Bone marrow (tissue), 2 donors: ENCODE results near the gene ARAF.

Source experiments
- DNase-seq, 2 donors: peaks; one replicate each; lab custom pipeline; 2025; lab: John Stamatoyannopoulos, UW

The ARAF gene

DNA sequence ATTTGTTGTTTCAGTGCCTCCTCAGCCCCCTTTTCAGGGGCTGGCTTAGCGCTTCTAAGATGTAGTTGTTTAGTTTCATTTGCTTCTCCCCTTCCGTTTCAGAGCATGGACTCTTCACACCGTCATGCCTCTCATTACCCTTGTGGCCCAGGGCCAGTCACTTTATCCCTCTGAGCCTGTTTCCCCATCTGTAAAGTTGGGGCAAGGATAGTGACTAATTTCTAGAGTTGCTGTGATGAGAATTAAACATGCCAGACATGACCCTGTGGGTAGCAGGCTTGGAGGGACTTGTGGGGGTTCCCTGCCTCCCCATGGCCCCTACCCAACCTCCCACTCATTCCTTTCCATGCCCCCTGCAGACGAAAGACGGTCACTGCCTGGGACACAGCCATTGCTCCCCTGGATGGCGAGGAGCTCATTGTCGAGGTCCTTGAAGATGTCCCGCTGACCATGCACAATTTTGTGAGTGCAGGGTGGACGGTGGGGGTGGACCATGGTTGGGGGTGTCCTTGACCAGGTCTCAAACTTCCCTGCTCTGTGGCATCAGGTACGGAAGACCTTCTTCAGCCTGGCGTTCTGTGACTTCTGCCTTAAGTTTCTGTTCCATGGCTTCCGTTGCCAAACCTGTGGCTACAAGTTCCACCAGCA, 3.6 kb downstream of the ARAF start:
- DNase-seq = no peak

DNA sequence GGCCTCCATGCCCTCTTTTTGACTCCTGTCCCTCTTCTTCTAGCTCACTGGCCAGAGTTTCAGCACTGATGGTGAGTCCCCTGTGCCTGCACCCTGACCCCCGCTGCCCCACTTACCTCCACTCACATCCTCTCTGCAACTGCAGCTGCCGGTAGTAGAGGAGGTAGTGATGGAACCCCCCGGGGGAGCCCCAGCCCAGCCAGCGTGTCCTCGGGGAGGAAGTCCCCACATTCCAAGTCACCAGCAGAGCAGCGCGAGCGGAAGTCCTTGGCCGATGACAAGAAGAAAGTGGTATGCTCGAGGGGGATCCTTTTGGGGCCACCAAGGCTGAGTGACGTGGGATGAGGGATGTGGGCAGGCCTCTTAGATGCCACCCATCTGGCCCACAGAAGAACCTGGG, 5.8 kb downstream of the ARAF start:
- DNase-seq = no peak

DNA sequence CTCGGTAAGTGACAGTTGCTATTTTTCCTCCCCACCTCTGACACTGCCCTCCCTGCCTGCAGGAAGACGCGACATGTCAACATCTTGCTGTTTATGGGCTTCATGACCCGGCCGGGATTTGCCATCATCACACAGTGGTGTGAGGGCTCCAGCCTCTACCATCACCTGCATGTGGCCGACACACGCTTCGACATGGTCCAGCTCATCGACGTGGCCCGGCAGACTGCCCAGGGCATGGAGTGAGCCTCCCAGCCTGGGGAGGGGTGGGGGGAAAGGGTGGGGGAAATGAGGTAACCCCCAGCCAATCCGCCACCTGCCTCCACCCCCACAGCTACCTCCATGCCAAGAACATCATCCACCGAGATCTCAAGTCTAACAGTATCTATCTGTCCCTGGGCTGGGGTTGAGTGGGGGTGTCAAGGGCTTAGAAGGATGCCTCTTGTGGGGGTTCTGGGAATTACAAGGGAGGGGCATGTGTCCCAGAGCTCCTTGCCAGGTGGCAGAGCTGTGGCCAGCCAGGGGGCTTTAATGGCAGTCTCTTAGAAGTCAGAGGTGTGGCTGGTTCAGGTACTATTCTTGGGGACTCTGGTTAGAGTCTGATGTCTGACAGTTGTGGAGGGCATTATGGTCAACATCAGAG, 7.8 kb downstream of the ARAF start:
- DNase-seq = peak in 1 of 2 donors; percentile 0

DNA sequence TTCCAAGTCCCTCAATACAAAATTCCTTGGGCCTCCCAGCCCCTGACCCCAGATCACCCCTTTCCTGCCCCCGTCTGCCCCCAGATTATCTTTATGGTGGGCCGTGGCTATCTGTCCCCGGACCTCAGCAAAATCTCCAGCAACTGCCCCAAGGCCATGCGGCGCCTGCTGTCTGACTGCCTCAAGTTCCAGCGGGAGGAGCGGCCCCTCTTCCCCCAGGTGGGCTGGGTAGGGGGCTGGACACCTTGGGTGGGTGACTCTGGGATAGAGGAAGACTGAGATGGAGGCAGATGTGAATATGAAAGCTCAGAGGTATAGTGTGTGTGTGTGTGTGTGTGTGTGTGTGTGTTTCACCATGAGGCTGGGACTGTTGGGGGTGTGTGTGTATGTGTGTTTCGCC, 9.8 kb downstream of the ARAF start:
- no peak for DNase-seq

DNA sequence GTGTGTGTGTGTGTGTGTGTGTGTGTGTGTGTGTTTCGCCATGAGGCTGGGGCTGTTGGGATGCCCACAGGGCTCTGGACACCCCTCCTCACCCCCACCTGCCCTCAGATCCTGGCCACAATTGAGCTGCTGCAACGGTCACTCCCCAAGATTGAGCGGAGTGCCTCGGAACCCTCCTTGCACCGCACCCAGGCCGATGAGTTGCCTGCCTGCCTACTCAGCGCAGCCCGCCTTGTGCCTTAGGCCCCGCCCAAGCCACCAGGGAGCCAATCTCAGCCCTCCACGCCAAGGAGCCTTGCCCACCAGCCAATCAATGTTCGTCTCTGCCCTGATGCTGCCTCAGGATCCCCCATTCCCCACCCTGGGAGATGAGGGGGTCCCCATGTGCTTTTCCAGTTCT, 10.2 kb downstream of the ARAF start:
- DNase-seq = no peak

DNA sequence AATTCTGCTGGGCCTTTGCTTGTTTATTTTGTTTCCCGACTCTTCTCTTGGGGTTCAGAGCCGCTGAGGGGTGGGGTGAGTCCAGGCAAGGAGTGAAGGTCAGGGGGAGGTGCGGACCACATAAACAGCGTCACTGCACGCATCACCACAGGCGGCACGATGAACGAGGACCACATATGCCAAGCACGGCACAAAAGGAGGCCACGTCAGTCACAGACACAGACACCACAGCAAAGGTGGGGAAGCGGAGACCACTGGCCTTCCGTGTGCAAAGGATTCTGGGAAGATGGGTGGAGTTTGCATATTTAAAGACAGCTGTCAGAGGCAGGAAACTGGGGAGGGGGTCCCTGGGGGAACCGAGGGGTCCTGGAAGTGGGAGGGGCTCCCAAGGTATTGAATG, 10.9 kb downstream of the ARAF start:
- DNase-seq = no peak

DNA sequence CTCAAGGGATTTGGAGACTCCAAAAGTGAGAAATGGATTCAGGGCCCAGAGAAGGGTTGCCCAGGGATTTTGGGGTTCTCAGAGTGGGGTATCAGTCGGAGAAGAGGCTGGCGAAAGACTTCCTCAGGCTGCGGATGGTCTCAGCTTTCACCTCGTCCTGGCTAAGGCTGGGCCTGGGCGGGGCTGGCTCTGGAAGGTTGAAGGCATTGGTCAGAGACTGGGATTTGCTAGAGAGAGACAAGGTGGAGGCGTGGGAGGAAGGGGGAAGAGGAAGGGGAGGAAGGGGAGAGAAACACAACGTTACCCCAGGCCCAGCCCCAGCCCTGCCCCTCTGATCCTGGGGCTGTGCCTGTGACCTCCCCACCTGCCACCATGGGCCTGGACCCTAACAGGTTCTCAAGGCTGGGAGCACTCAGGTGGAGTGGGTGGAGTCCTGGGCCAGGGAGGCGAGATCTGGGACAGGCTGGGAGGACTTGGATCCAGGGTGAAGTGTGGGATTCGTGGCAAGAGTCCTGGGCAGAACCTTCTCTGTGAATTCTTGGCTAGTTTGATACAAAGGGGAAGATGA, 11.9 kb downstream of the ARAF start:
- DNase-seq = no peak

DNA sequence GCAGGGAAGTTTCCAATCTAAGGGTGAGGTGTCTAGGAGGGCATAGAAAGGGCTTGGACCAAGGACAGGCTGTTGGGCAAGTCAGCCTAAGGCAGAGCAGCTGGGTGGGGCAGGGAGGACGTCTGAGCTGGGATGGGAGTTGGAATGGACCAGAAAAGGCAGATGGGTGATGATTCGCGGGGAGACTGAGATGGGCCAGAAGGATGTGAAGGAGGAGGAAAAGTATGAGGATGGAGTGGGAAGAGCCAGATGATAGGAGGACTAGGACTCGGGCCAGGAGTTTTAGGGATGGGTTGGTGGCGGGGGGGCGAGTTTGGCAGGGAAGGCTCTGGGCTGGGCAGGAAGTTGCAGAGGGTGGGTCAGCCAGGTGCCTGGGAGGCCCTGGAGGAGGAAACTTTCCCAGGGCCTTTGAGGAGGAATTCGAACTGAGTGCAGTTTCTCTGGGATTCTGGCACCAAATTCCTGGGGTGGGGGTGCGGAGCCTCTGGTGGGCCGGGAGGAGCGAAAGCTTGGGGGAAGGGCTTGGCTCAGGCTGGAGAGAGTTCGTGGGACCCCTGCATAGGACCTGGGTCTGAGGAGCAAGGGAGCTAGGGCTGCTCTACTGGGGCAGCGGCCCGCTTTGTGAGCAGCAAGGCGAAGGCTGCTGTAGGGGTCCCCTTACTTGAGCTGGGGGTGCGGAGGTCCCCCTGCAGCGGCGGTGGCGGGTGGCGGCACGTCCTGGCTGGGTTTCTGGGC, 12.5 kb downstream of the ARAF start:
- DNase-seq = no peak

DNA sequence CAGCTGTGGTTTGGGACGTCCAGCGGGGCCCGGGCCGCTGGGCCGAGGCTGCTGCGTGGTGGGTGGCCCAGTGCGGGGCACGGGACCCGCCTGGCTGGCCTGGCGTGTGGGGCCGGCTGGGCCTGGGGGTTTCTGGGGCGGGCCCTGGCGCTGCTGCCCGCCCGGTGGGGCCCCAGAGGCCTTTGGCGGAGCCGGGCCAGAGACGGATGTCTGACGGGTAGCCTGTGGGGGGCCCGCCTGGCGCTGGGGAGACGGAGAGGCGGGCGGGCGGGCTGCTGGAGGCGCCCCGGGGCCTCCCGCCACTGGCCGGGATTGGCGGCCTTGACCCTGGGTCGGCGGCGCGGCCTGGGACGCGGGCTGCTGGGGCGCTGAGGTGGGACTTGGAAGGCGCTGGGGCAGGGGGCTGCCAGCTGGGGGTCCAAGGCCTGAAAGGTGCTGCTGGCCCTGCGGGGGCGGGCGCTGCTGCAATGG, 13.1 kb downstream of the ARAF start:
- no peak for DNase-seq

DNA sequence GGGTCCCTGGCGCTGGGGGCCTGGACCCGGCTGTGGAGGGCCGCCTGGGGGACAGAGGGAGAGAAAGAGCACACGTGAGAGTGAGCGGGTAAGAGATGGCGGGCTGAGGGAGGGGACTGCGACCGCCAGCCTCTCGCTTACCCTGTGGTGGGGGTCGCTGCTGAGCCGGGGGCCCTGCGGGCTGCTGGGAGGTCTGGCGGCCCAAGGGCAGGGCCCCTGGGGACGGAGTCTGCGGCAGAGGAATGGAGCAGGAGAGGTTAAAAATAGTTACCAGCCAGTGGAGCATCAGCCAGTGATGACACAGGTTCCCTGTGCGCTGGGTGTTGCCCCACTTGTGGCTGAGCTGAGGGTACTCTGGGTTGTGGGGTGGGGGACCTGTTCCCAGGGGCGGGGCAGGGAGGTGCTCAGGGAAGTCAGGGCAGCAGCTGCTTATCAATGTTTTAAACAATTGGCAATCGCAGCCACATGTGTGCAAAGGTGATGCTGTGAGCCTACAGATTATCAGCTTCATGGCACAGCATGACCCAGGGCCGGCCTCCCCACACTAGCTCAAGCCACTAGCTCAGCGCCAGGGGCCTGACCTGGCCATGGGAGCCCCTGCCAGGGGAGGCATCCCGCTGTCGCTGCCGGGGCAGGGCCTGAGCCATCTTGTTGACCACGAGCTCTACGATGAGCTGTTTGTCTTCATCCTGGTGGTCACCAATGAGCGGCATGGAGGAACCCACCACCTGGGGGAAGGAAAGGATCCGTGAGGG, 13.7 kb downstream of the ARAF start:
- DNase-seq = no peak

DNA sequence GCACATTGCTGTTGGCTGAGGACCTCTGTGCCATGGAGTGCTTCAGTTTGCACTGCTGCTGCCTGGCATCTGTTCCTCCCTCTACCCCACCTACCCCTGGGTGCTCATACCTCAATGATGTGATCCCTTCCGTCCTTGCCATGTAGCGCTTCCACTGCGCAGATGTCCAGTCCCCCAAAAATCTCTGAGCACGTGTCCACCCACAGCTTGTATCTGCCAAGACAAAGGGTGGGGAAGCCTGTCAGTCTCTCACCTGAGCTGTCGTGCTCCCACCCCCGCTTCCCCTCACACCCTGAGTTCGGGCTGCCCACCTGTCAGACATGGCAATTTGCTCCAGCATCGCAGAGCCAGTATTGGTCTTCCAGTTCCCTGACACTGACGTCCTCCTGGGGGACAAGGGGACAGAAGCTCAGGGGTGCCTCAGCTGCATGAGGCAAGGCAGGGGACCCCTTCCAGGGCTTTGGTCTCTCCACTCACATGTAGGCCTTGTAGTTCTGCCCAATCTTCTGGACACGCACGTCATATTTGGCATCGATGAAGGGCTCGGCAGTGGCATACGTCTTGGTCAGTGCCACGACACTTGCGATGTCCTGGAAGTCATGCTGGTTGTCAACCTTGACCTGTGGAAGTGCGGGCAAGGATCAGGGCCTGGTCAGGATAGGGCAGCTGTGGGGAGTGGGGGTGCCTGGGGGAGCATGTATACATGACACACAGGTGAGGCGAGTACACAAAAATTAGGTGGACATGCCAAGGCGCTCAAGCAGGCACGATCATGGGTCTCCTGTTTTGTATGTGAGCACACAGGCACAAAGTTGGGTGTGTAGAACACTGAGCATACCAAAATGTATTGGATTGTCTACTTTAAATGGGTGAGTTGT, 15.3 kb downstream of the ARAF start:
- DNase-seq = no peak

DNA sequence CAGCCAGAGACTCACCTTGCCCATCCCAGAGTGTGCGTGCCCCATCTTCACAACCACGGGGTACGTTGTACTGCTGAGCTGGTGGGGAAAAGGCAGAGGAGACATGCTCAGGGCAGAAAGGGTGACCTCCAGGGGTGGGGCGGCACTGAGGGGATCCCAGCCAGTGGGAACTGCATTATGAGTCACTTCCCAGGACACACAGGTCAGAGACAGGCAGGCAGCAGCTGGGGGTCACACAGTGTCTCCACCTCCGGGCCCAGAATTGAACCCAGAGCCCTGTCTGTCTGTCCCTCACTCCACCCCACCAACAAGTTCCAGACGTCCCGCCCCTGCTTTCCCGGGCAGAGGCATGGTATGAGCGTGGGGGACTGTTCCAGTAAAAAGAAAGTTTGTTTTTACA, 16.4 kb downstream of the ARAF start:
- no peak for DNase-seq

DNA sequence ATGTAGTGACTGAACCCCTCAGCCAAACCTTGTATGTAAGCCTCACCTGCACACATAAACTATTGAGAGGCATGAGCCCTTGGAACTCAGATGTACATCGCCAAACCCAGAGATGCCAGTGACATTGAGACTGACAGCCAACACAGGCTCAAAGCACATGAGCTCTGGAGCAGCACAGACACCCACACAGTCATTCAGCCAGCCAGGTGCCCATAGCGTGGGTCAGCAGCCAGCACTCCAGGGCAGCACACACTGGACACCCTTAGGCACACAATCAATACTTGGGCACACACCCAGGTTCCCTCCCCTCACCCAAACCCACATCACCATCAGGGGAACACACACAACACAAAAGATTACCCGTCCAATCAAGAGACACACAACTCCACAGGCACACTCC, 16.9 kb downstream of the ARAF start:
- no peak for DNase-seq

DNA sequence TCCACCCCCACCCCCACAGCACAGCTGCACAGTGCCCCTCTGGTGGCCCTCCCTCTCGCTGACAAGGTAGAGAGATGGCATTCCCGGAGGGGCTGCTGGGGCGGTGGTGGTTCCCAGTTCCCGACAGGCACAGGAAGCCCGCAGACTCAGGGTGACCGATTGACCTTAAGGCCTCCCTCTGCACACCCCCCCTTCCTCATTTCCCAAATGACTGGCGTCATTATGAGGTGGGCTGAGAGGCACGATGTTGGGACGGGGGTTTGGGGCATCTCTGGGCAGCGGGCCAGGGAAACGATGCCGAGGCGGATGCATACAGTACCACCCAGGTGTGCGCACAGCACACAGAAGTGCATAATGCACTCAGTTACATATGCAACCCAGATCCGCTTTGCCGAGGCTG, 17.7 kb downstream of the ARAF start:
- DNase-seq = no peak

DNA sequence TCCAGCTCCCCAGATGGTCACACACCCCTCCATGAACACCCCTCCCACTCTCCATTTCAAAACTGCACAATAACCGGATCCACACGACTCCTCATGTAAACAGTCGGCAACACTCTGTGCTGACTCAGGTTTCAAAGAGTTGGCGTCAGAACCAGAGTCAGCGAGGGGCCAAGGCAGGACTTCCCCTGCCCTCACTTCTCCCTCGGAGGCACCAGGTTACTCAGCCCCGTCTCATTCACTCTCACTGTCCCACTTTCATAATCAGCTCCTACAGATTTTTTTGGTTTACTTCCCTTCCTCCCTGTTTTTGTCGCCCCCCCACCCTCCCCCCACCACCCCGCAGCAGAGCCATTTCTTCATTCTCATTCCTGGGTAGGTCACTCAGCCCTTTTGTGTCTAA, 18.5 kb downstream of the ARAF start:
- peak in 1 of 2 donors; percentile 10 for DNase-seq

DNA sequence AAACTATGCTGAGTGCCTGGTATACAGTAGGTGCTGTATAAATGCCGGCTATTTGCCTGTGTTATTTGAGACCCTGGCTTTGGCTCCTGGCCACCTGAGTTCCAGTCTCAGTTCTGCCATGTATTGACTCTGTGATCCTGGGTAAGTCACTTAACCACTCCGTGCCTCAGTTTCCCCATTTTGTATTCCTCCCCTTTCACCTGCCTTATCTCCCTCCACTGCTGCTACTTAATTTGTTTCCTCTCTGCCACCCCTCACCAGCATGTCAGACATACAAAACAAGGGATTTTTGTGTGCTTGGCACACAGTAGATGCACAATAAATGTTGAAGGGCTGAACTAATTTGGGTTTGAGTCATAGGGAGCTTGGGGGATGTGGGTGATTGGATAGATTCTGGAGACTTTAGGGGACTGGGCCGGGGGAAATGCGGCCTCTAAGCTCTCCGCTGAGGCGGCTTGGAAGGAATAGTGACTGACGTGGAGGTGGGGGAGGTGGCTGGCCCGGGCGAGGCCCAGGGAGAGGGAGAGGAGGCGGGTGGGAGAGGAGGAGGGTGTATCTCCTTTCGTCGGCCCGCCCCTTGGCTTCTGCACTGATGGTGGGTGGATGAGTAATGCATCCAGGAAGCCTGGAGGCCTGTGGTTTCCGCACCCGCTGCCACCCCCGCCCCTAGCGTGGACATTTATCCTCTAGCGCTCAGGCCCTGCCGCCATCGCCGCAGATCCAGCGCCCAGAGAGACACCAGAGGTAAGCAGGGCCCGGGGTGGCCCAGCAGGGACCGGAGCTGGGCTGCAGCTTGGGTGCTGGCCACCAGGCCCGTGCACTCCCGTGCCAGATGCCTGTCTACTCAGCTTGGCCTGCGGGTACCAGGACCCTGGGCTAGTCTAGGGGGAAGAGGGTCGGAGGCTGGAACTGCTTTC, 21.0 kb downstream of the ARAF start, which contains the start of gene TIMP1:
TIMP1 (plus strand) TSS at position 706 of the 917 bp plus-strand sequence. CDS start 980 bp downstream, outside the sequence.
- peak; percentile 45 to 86 for DNase-seq

DNA sequence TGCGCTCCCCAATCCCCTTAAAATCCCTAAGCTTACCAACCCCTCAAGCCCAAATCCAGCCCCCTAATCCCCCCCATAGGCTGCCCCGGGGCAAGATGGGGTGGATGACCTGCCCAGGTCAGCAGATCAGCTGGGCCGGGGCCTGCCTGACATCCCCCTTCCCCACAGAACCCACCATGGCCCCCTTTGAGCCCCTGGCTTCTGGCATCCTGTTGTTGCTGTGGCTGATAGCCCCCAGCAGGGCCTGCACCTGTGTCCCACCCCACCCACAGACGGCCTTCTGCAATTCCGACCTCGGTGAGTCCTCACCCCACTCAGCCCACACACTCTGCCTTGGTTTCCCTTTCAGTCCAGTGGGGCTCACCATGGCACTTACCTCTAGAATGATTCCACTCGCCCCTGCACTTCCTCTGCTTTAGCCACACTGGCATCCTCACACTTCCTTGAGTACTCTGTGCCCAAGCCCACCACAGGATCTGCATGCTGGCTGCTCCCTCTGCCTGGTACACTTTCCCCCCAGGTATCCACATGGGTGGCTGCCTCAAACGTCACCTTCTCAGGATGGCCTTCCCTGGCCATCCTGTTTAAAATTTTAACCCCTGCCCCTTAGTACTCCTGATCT, 22.3 kb downstream of the ARAF start:
- DNase-seq = no peak

DNA sequence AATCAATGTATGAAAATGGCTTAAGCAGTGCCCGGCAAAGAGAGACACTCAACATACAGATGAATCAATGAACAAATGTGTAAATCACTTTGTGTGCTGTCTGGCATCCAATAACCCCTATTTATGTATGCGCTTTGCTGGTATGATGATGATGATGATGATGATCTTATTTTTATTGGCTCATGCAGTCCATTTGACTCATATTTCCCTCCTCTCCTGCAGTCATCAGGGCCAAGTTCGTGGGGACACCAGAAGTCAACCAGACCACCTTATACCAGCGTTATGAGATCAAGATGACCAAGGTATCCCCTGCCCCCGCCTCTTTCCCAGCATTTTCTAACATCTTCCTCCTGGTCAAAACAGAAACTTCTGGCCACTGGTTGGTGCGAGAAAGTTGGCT, 23.7 kb downstream of the ARAF start:
- no peak for DNase-seq

DNA sequence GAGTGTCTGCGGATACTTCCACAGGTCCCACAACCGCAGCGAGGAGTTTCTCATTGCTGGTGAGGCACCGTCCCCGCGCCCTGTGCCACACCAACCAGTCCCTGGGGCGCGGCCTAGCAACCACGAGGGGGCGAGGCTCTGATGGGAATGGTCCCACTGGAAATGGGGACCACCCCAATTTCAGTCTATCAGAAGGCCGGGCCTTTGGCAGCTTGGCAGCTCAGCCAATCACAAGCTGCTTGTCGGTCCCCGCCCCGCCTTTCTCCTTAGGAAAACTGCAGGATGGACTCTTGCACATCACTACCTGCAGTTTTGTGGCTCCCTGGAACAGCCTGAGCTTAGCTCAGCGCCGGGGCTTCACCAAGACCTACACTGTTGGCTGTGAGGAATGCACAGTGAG, 24.3 kb downstream of the ARAF start:
- DNase-seq = no peak
